ENCODE data around the gene HIGD2A. TPM values are rescaled to one million over a fixed set of nuclear protein-coding genes. Genes with fewer than 3 reads are reported as not detected.

Gene HIGD2A
- total and polyA plus RNA-seq, 2 donors (not counting 3 experiments of a cell fraction or from before 2014, with no cell fraction given), result 96.2 to 210 TPM

DNA sequence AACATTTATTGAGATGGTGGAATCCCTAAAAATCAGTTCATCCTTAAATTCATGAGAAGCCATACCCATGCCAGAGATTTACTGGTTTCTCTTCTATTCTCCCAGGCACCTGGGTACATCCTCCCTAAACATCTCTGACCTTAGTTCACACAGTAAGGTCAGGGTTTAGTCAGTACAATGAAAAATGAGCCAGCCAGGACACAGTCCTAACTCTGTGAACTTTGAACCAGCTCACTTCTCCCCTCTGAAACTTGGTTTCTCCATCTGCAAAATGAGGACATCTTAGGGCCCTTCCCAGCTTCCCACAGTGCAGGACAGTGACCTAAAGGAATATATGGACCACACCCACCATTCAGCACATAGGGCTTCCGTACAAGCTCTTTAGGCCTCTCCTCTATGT lies 2.1 kb upstream of the HIGD2A start:
- DNase-seq (ENCODE audit: low read depth, low spot score), result no peak
- Histone ChIP-seq H3K4me1 (ENCODE audit: control insufficient read depth, extremely low read depth, insufficient read depth, low read length) (peaks cover 14% of the 10 kb centered on the region), H3K36me3 (ENCODE audit: control insufficient read depth in 2 of 2, extremely low read depth in 1 of 2, insufficient read depth in 2 of 2, low read length in 2 of 2) (peaks cover 9 to 23% of the 10 kb centered on the region in 2 experiments), H3K9ac (replicated peaks; ENCODE audit: extremely low read depth, insufficient read depth, low read length) (no peak overlapping the region), H3K9me1 (replicated peaks; ENCODE audit: control insufficient read depth, extremely low read depth, insufficient read depth, low read length) (no peaks in the 10 kb centered on the region), H3K9me3 (replicated peaks; ENCODE audit: control insufficient read depth, insufficient read depth, low read length) (no peaks in the 10 kb centered on the region), H4K20me1 (replicated peaks; ENCODE audit: control insufficient read depth, extremely low read depth, insufficient read depth, low read length) (no peaks in the 10 kb centered on the region), H2AFZ (ENCODE audit: low read depth, low read length) (no peak overlapping the region), H3K27ac (ENCODE audit: insufficient read depth, low read depth, low read length) (no peak overlapping the region), H3K4me2 (ENCODE audit: insufficient read depth, low read length) (peak overlapping the region; percentile 91), H3K4me3 (replicated peaks in 1 of 3; ENCODE audit: insufficient read depth in 1 of 3, low read depth in 1 of 3, low read length in 3 of 3) (no peak overlapping the region), H3K27me3 (ENCODE audit: control insufficient read depth in 2 of 2, insufficient read depth in 2 of 2, low read length in 2 of 2) (no peaks in the 10 kb centered on the region), H3K79me2 (ENCODE audit: control insufficient read depth, insufficient read depth, low read length) (peaks cover 34% of the 10 kb centered on the region)
- FAIRE-seq, result no peak
- CTCF ChIA-PET, result no interaction called here
- TF ChIP-seq JUN (IDR thresholded peaks at IDR 0.05; ENCODE audit: borderline replicate concordance, insufficient read depth, insufficient read length, low read depth) (no peak), MYC (IDR thresholded peaks at IDR 0.05; ENCODE audit: low read depth, low read length) (no peak), POLR2A (IDR thresholded peaks at IDR 0.05; ENCODE audit: low read depth, low read length) (no peak), FOS (IDR thresholded peaks at IDR 0.05; ENCODE audit: borderline replicate concordance, insufficient read depth, low read length) (no peak), POLR2AphosphoS5 (IDR thresholded peaks at IDR 0.05; ENCODE audit: insufficient read depth, low read depth, low read length) (no peak), GATA2 (IDR thresholded peaks at IDR 0.05; ENCODE audit: insufficient read depth, insufficient read length, low read depth, low read length) (no peak), EZH2 (IDR thresholded peaks at IDR 0.05; ENCODE audit: borderline replicate concordance, low read depth, low read length, severe bottlenecking) (no peak)
- TF ChIP-seq, protein P1, sequence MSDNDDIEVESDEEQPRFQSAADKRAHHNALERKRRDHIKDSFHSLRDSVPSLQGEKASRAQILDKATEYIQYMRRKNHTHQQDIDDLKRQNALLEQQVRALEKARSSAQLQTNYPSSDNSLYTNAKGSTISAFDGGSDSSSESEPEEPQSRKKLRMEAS (IDR thresholded peaks at IDR 0.05; ENCODE audit: insufficient read depth, insufficient read length), result no peak
- TF ChIP-seq, protein P2, sequence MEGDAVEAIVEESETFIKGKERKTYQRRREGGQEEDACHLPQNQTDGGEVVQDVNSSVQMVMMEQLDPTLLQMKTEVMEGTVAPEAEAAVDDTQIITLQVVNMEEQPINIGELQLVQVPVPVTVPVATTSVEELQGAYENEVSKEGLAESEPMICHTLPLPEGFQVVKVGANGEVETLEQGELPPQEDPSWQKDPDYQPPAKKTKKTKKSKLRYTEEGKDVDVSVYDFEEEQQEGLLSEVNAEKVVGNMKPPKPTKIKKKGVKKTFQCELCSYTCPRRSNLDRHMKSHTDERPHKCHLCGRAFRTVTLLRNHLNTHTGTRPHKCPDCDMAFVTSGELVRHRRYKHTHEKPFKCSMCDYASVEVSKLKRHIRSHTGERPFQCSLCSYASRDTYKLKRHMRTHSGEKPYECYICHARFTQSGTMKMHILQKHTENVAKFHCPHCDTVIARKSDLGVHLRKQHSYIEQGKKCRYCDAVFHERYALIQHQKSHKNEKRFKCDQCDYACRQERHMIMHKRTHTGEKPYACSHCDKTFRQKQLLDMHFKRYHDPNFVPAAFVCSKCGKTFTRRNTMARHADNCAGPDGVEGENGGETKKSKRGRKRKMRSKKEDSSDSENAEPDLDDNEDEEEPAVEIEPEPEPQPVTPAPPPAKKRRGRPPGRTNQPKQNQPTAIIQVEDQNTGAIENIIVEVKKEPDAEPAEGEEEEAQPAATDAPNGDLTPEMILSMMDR (IDR thresholded peaks at IDR 0.05; ENCODE audit: extremely low read depth in 1 of 2, insufficient read depth in 1 of 2, low read depth in 1 of 2, low read length in 2 of 2), result no peak
- dilution Hi-C loops (cut with MboI; ENCODE audit: extremely low pct_ligation_motif_present, low sequenced_read_pairs), result no loop called here
- POLR2A ChIA-PET, result no interaction called here
- BruUV-seq (replicated peaks), result no TSS peak
- intact Hi-C loops (cut with micrococcal nuclease), result loop anchor here (10.0 kb wide), 1 partner anchor 1208 kb away; the partner anchor contains the start of gene TMED9
